ENCODE measurements around the gene PGAM2. TPM values are rescaled to one million over a fixed set of nuclear protein-coding genes. Genes with fewer than 3 reads are reported as not detected.

The PGAM2 gene
- total RNA-seq, 1 donor, result 0.63 TPM

GRCh38 chr7:44058759-44059218 lies 6.6 kb downstream of the PGAM2 start:
- no peaks in the 10 kb centered on the region for H3K9me3 ChIP-seq (ENCODE audit: low read depth, low read length)
- peaks cover 31% of the 10 kb centered on the region for H3K4me1 ChIP-seq (ENCODE audit: insufficient read depth, low read length)
- no peaks in the 10 kb centered on the region for H3K27me3 ChIP-seq (ENCODE audit: insufficient read depth, low read length)
- H3K4me3 ChIP-seq (ENCODE audit: low read length), result no peak overlapping the region

- Histone ChIP-seq H3K9me3 (ENCODE audit: low read depth, low read length) (no peaks in the 10 kb centered on the region), H3K4me1 (ENCODE audit: insufficient read depth, low read length) (peaks cover 31% of the 10 kb centered on the region), H3K4me3 (ENCODE audit: low read length) (no peak overlapping the region), H3K27me3 (ENCODE audit: insufficient read depth, low read length) (no peaks in the 10 kb centered on the region)
Measured at GRCh38 chr7:44057849-44058758, 7.3 kb downstream of the PGAM2 start.

GRCh38 chr7:44057181-44057848 lies 8.1 kb downstream of the PGAM2 start:
- no peaks in the 10 kb centered on the region for H3K27me3 ChIP-seq (ENCODE audit: insufficient read depth, low read length)
- peaks cover 31% of the 10 kb centered on the region for H3K4me1 ChIP-seq (ENCODE audit: insufficient read depth, low read length)
- H3K4me3 ChIP-seq (ENCODE audit: low read length), result no peak overlapping the region
- no peaks in the 10 kb centered on the region for H3K9me3 ChIP-seq (ENCODE audit: low read depth, low read length)

- H3K4me1 ChIP-seq (ENCODE audit: insufficient read depth, low read length), result peaks cover 36% of the 10 kb centered on the region
- H3K4me3 ChIP-seq (ENCODE audit: low read length), result no peak overlapping the region
- H3K9me3 ChIP-seq (ENCODE audit: low read depth, low read length), result no peaks in the 10 kb centered on the region
- no peaks in the 10 kb centered on the region for H3K27me3 ChIP-seq (ENCODE audit: insufficient read depth, low read length)
Measured at GRCh38 chr7:44056681-44057080, 8.7 kb downstream of the PGAM2 start.

GRCh38 chr7:44052771-44053365 lies 12.5 kb downstream of the PGAM2 start:
- Histone ChIP-seq H3K27me3 (ENCODE audit: insufficient read depth, low read length) (no peaks in the 10 kb centered on the region), H3K4me3 (ENCODE audit: low read length) (no peak overlapping the region), H3K9me3 (ENCODE audit: low read depth, low read length) (no peaks in the 10 kb centered on the region), H3K4me1 (ENCODE audit: insufficient read depth, low read length) (peaks cover 53% of the 10 kb centered on the region)

GRCh38 chr7:44051611-44052220 lies 13.7 kb downstream of the PGAM2 start:
- no peak overlapping the region for H3K4me3 ChIP-seq (ENCODE audit: low read length)
- peaks cover 57% of the 10 kb centered on the region for H3K4me1 ChIP-seq (ENCODE audit: insufficient read depth, low read length)
- no peaks in the 10 kb centered on the region for H3K9me3 ChIP-seq (ENCODE audit: low read depth, low read length)
- H3K27me3 ChIP-seq (ENCODE audit: insufficient read depth, low read length), result no peaks in the 10 kb centered on the region

- H3K4me1 ChIP-seq (ENCODE audit: insufficient read depth, low read length), result peaks cover 64% of the 10 kb centered on the region
Measured at GRCh38 chr7:44050915-44051560, 14.3 kb downstream of the PGAM2 start.

GRCh38 chr7:44050121-44050914 lies 15.0 kb downstream of the PGAM2 start:
- H3K4me3 ChIP-seq (ENCODE audit: low read length), result no peak overlapping the region
- no peaks in the 10 kb centered on the region for H3K27me3 ChIP-seq (ENCODE audit: insufficient read depth, low read length)
- H3K4me1 ChIP-seq (ENCODE audit: insufficient read depth, low read length), result peaks cover 70% of the 10 kb centered on the region
- H3K9me3 ChIP-seq (ENCODE audit: low read depth, low read length), result no peaks in the 10 kb centered on the region

More at GRCh38 chr7:44050915-44051560, 14.3 kb downstream of the PGAM2 start:
- H3K27me3 ChIP-seq (ENCODE audit: insufficient read depth, low read length), result no peaks in the 10 kb centered on the region
- H3K9me3 ChIP-seq (ENCODE audit: low read depth, low read length), result no peaks in the 10 kb centered on the region
- no peak overlapping the region for H3K4me3 ChIP-seq (ENCODE audit: low read length)

GRCh38 chr7:44048031-44048795 lies 17.2 kb downstream of the PGAM2 start:
- Histone ChIP-seq H3K4me1 (ENCODE audit: insufficient read depth, low read length) (peaks cover 79% of the 10 kb centered on the region), H3K27me3 (ENCODE audit: insufficient read depth, low read length) (no peaks in the 10 kb centered on the region), H3K4me3 (ENCODE audit: low read length) (no peak overlapping the region), H3K9me3 (ENCODE audit: low read depth, low read length) (no peaks in the 10 kb centered on the region)

GRCh38 chr7:44046321-44047061 lies 18.9 kb downstream of the PGAM2 start:
- Histone ChIP-seq H3K4me1 (ENCODE audit: insufficient read depth, low read length) (peaks cover 72% of the 10 kb centered on the region), H3K4me3 (ENCODE audit: low read length) (peak overlapping the region; percentile 8), H3K27me3 (ENCODE audit: insufficient read depth, low read length) (no peaks in the 10 kb centered on the region), H3K9me3 (ENCODE audit: low read depth, low read length) (no peaks in the 10 kb centered on the region)

- H3K27me3 ChIP-seq (ENCODE audit: insufficient read depth, low read length), result no peaks in the 10 kb centered on the region
- peak overlapping the region; percentile 88 for H3K4me3 ChIP-seq (ENCODE audit: low read length)
- no peaks in the 10 kb centered on the region for H3K9me3 ChIP-seq (ENCODE audit: low read depth, low read length)
- H3K4me1 ChIP-seq (ENCODE audit: insufficient read depth, low read length), result peaks cover 66% of the 10 kb centered on the region
Measured at GRCh38 chr7:44045226-44046014, 19.9 kb downstream of the PGAM2 start.
